Amniotic stem cell (primary cell): ENCODE results near the gene KIF26A.

Source experiments
- DNase-seq: peaks from one replicate; lab custom pipeline; 2025; lab: John Stamatoyannopoulos, UW

Gene KIF26A

GRCh38 chr14:104101086-104101621 lies 37.2 kb upstream of the KIF26A start:
- no peak for DNase-seq

DNA sequence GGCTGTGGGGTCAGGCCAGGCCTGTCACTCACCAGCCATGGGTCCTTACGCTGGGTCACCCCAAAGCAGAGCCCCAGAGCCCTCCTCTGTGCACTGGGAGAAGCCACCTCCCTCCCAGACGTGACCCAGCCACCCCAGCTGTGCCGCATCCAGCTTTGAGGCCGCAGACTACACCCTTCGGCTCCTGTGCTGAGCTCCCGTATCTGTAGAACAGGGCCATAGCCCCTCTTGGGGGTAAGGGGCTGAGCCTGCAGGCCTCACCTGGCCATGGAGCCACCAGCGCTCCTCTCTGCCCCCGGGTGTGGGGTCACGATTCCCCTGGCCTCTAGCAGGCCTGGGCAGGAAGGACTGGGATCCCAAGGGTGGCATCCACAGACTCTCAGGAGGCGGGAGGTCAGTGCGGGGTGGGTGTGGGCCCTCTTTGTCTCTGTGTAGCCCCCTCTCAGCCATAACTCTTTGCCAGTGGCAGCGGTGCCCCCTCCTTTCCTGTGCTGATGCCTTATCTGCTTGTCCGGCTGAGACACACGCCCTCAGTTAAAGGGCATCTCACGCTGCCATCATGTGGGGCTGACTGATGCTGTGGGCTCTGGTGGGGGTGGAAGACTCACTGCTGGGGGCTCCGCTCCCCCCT lies 36.6 kb upstream of the KIF26A start:
- no peak for DNase-seq

GRCh38 chr14:104102282-104102914 lies 36.0 kb upstream of the KIF26A start:
- no peak for DNase-seq

- DNase-seq = no peak
These were observed 35.3 kb upstream of the KIF26A start for GRCh38 chr14:104103061-104103445.

DNA sequence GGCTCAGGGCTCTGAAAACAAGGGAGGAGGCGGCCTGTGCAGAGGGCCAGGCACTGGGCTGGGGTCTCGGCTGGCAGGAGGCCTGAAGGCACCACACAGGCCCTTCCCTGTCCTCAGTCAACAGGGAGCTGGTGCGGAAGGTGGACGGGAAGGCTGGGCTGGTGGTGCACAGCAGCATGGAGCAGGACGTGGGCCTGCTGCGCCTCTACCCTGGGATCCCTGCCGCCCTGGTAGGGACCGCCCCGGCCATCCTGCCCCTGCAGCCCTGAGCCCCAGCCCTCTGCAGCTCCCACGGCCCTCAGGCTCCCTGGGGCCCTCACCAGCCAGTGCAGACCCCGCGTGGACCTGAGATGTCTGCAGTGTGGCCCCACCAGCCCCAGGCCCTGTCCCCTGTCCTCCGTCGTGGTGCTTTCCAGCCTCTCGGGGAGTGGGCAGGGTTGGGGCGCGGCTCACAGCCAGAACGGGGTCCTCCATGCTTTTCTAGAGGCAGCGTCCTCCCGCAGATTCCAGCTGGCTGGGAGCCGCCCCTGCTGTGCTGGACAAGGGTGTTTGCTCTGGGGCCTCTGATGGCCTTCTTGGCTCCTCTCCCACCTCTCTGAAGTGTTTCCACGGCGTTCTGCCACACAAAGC lies 34.8 kb upstream of the KIF26A start:
- DNase-seq = no peak

DNA sequence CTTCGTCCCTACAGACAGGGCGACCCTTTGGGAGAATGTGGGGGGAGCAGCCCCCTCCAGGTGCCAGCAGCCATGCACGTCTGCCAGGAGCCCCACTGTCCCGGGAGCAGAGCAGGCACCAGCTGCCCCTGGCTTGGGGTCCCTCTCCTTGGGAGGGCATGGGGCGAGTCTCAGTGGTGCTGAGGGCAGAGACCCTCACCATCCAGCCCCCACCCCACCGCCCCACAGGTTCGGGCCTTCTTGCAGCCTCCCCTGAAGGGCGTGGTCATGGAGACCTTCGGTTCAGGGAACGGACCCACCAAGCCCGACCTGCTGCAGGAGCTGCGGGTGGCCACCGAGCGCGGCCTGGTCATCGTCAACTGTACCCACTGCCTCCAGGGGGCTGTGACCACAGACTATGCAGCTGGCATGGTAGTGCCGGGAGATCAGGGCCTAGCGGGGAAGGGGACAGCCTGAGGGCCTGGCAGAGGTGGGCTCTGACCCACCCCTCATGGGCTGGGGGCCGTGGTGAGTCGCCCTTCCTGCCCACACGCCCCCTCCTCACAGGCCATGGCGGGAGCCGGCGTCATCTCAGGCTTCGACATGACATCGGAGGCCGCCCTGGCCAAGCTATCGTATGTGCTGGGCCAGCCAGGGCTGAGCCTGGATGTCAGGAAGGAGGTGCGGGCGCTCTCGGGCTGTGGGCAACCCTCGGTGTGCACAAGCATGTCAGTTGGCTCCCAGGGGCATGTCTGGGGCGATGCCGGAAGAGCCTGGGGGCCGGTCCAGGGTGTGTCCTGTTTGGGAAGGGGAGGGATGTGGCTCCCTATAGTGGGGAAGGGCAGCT lies 34.1 kb upstream of the KIF26A start:
- no peak for DNase-seq

DNA sequence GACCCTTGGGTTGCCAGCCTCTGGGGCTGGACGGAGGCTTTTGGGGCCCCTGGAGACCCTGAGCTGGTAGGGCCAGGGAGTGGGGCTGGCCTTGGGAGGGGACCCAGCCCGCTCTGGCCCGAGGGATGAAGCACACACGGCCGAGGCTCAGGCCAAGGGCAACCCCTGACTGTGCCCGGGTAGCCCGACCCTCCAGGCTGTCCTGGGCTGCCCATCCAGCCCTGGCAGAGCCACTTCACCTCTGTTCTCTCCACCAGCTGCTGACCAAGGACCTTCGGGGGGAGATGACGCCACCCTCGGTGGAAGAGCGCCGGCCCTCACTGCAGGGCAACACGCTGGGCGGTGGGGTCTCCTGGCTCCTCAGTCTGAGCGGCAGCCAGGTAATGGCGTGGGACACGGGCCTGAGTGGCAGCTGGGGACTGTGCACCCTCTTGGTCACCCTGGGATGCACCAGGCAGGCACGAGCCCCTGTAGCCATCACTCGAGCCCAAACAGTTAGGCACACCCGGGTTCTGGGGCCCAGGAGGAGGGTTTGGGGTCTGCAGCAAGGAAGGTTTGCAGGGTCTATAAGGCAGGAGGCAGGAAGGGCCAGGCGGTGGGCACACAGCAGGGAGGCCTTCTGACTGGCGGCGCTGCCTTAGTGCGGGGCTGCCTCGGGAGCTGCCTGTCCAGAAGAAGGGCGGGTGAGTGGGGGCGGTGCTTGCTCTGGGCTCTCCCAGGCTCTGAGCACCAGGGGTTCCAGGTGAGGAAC lies 33.1 kb upstream of the KIF26A start:
- no peak for DNase-seq

GRCh38 chr14:104105822-104106470 lies 32.4 kb upstream of the KIF26A start:
- DNase-seq = no peak

DNA sequence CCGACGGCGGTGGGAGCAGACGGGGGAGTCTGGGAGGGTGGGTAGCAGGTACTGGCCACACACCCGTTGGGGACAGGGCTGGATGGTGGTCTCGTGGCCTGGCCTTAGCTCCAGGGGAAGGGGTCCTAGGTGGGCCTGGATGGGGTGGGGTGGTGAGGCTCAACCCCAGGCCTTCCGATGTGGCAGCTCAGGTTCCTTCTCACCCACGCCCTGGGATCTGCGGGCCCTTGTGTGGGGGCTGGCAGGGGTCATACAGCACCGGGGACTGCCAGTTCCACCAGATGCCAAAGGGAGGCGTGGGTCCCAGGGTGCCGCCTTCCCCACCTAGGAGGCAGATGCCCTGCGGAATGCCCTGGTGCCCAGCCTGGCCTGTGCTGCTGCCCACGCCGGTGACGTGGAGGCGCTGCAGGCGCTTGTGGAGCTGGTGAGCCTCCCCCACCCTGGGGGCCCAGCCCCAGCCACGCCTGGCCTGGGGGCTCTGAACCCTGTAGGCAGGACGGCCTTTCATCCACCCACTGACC lies 31.9 kb upstream of the KIF26A start:
- DNase-seq = no peak

DNA sequence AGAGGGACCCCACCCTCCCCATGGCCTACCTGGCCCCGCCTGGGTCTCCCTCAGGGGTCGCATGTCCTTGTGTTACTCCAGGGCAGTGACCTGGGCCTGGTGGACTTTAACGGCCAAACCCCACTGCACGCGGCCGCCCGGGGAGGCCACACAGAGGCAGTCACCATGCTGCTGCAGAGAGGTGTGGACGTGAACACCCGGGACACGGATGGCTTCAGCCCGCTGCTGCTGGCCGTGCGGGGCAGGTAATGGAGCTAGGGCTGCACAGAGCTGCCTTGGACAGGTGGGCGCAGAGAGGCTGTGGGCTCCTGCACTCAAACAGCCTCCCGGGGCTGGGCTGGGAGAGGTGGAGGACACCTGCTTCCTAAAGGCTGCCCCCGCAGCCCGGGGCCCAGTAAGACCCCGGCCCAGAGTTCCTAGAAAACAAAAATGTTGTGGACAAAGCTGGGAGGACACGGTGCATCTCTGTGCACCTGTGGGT lies 31.2 kb upstream of the KIF26A start:
- DNase-seq = no peak

DNA sequence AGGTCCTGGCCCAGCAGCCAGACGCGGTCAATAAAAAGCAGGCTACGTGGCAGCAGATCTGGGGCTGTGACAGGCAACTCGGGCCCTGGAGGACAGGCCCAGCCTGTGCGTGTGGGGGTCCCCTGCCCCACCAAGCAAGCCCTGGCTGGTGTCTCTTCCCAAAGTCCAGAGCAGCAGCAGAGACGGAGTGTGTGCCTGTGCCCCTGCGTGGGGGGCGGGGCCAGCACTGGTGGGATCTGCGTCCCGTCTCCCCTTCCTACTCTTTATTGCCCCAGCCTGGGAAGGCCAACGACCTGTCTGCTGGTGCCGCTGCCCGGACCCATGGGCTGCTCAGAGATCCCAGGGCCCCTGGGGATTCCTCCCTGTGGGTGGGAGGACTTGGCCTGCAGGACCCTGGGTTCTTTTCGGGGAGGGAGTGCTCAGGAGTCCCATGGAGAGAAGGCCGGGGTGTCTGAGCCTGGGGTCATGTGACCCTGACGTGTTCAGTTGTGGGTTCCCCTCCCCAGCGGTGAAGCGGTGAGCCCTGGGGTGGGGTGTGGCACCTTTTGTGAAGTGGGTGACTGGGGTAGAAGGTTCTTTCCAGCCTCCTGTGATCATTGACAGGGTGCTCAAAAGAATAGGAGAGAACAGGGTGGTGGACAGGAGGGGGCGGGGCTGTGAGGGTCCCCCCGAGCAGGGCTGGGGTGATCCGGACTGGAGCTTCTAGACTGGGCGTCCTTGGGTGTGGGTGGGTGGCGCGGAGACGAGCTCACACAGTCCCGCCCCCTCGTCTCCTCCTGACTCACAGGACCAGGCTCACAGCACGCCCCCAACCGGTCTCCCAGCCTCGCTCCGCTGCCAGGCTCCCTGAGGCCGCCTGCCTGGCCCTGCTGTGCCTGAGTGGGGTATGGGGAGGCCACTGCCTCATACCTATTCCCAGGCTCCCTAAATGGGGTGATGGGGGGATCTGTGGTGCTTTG lies 30.5 kb upstream of the KIF26A start:
- DNase-seq = no peak

DNA sequence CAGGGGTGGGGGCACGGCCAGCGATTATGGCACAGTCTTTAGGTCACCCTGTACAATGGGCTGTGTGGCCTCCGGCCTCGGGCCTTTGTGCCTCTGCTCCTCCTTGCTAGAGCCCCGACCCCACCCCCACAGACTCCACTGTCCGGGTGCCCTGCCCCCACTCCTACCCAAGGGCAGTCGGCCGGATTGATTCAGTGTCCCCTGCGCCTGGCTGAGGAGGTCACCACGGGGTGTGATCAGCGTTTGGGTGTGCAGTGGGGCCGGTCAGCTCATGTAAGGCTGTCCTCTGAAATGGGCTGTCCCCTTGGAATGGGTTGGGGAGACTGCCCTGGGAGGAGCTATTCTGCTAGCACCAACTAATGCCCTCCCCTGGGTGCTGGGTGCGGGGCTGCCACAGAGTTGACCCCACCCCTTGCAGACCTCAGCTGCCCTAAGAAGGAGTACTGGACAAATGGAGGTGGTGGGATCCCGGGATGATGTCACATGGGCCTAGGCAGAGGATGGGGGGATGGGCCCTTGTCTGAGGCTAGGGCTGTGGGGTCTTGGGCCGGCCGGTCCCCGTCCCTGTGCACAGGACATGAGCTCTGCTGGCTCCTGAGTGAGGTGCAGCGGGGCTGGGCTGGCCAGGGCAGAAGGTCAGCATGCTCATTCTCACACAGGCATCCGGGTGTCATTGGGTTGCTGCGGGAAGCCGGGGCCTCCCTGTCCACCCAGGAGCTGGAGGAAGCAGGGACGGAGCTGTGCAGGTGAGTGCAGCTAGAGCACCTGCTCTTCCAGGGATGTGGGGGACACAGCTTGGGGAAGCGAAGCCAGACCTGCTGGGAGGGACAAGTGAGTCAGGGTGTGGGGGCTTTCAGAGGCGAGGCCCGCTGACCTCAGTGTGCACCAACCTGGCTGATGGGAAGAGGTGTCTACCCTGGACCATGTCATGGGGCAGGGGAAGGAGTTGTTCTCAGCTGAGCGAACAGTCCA lies 29.5 kb upstream of the KIF26A start:
- DNase-seq = no peak

DNA sequence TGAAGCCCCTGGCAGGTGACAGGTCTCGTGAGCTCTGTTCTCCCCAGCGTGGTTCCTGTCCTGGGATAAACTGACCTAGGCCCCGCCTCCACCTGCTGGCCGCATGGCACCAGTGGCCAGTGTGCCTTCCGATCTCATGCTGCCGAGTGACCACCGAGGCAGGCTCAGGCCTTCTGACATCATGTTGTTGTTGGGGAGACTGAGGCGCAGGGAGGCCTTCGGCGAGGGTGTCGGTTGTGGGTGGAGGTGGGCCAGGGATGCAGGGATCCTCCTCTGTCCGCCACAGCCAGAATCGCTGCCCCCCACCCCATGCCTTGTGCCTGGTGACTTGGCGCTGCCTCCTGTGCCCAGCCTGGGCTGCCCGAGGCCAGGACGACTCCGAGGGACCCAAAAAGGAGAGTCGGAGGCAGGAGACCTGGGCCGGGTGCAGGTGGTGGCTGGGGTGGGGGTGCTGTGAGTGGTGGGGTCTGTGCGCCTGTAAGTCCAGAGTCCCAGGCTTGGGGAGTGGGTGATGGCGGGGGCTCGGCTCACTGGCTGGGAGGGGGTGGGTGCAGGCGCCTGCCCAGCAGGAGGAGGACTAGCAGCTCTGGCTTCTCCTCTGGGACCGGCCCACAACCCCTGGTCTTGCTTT lies 28.5 kb upstream of the KIF26A start:
- no peak for DNase-seq

DNA sequence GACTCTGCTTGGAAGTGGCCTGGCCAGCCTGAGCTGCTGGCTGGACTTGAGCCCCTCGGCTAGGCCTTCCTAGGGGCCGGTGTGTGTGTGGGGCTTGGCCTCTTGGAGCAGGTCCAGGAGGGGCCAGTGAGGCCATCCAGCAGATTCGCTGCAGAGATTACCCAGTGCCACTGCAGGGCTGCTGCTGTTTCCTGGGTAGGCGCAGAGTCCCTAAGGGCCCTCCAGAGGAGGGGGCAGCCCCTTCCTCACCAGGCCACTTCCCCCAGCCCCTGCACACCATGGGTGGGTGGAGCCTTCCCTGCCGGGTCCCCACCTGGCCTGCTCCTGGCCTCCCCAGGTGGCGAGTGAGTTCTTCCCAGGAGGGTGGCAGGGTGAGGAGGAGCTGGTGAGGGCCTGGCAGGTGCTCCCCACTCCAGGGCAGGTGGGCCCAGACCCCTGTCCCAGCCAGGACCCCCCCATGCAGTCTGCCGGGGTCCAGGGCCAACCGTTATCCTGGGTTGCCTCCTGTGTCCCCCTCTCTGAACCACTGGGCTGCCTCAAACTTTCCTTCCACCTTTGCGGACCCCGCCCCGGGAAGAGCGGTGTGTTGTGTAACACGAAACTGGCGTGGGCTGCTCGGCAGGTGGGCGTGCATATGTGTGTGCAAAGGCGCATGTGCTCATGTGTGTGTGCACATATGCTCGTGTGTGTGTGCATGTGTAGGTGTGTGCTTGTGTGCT lies 27.7 kb upstream of the KIF26A start:
- no peak for DNase-seq

GRCh38 chr14:104111301-104112112 lies 26.9 kb upstream of the KIF26A start:
- no peak for DNase-seq

DNA sequence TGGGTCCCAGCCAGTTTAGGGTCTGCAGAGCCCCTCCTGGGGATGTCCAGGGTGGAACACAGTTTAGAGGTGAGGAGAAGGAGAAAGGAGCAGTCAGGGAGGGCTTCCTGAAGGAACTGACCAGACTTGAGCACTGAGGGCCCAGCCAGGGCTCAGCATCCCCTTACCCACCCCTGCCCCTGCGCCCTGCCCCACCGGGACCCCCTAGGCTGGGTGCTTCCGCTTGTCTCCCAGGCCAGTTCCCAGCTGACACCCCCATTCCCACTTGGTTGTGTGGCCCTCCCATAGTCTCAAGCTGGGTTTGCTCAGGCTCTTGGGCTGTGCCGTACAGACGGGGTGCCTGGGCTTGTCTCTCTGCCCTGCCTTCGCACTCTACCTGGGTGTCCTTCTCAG lies 26.3 kb upstream of the KIF26A start:
- no peak for DNase-seq
